Measurements from ENCODE around the gene FLVCR2.

Gene FLVCR2

GRCh38 chr14:75660630-75661498 is 82.4 kb downstream of the FLVCR2 start, which contains the start of the genes ERG28 and TTLL5:
ERG28 (minus strand) TSS chr14:75660876; CDS start chr14:75657502, 3,374 bp downstream.
TTLL5 (plus strand) TSS chr14:75661246; CDS start chr14:75663150, 1,904 bp downstream.
- Histone ChIP-seq H3K79me2 (ENCODE audit: insufficient read depth, low read length) (peaks cover 36% of the 10 kb centered on the region), H3K9ac (ENCODE audit: low read length) (peak within 1 kb of the TSS; percentile 91), H3K4me2 (ENCODE audit: low read depth, low read length, poor library complexity, severe bottlenecking) (peak within 1 kb of the TSS; percentile 98), H3K9me2 (replicated peaks; ENCODE audit: insufficient read depth, low read length) (no peaks in the 10 kb centered on the region), H3K36me3 (ENCODE audit: low read length) (peaks cover 6% of the 10 kb centered on the region; the same call in 1 of the 2 replicates), H3F3A (ENCODE audit: insufficient read depth) (peaks cover 5% of the 10 kb centered on the region; the same call in 1 of the 2 replicates), H3K27ac (ENCODE audit: low read depth, low read length) (peak within 1 kb of the TSS; percentile 61), H4K20me1 (ENCODE audit: low read depth, low read length) (no peaks in the 10 kb centered on the region), H3K27me3 (ENCODE audit: low read length) (no peaks in the 10 kb centered on the region), H3K4me3 (ENCODE audit: insufficient read depth, low read length, poor library complexity, severe bottlenecking) (peak within 1 kb of the TSS; percentile 85), H2AFZ (ENCODE audit: low read depth, low read length, severe bottlenecking) (peak within 1 kb of the TSS; percentile 97), H3K9me3 (ENCODE audit: insufficient read depth, low read length) (no peaks in the 10 kb centered on the region)
- no peak for TF ChIP-seq CTCF (IDR thresholded peaks at IDR 0.05; ENCODE audit: insufficient read depth, low read length, poor library complexity, severe bottlenecking)
- TF ChIP-seq EZH2phosphoT487 (conservative IDR thresholded peaks at IDR 0.05; ENCODE audit: low read length) = no peak

GRCh38 chr14:75661499-75661814 is 83.0 kb downstream of the FLVCR2 start:
- Histone ChIP-seq H3K79me2 (ENCODE audit: insufficient read depth, low read length) (peaks cover 36% of the 10 kb centered on the region), H3K27ac (ENCODE audit: low read depth, low read length) (peak overlapping the region; percentile 61)

GRCh38 chr14:75662966-75663365 is 84.5 kb downstream of the FLVCR2 start:
- Histone ChIP-seq H3K4me3 (ENCODE audit: insufficient read depth, low read length, poor library complexity, severe bottlenecking) (no peak overlapping the region), H3K27me3 (ENCODE audit: low read length) (no peaks in the 10 kb centered on the region), H3K36me3 (ENCODE audit: low read length) (peaks cover 4% of the 10 kb centered on the region; the same call in 1 of the 2 replicates), H3K9me3 (ENCODE audit: insufficient read depth, low read length) (no peaks in the 10 kb centered on the region), H3K27ac (ENCODE audit: low read depth, low read length) (no peak overlapping the region), H3K4me2 (ENCODE audit: low read depth, low read length, poor library complexity, severe bottlenecking) (no peak overlapping the region), H4K20me1 (ENCODE audit: low read depth, low read length) (no peaks in the 10 kb centered on the region), H3F3A (ENCODE audit: insufficient read depth) (no peaks in the 10 kb centered on the region), H3K79me2 (ENCODE audit: insufficient read depth, low read length) (peaks cover 34% of the 10 kb centered on the region), H3K9me2 (replicated peaks; ENCODE audit: insufficient read depth, low read length) (no peaks in the 10 kb centered on the region), H3K9ac (ENCODE audit: low read length) (no peak overlapping the region), H2AFZ (ENCODE audit: low read depth, low read length, severe bottlenecking) (no peak overlapping the region)
- TF ChIP-seq EZH2phosphoT487 (conservative IDR thresholded peaks at IDR 0.05; ENCODE audit: low read length) = no peak
- TF ChIP-seq CTCF (IDR thresholded peaks at IDR 0.05; ENCODE audit: insufficient read depth, low read length, poor library complexity, severe bottlenecking) = no peak

More at GRCh38 chr14:75661499-75661814, 83.0 kb downstream of the FLVCR2 start:
- no peaks in the 10 kb centered on the region for H3K9me2 ChIP-seq (replicated peaks; ENCODE audit: insufficient read depth, low read length)
- H3K27me3 ChIP-seq (ENCODE audit: low read length) = no peaks in the 10 kb centered on the region
- no peaks in the 10 kb centered on the region for H3K9me3 ChIP-seq (ENCODE audit: insufficient read depth, low read length)
- peak overlapping the region; percentile 91 for H3K9ac ChIP-seq (ENCODE audit: low read length)
- peaks cover 3% of the 10 kb centered on the region; the same call in 1 of the 2 replicates for H3F3A ChIP-seq (ENCODE audit: insufficient read depth)
- peak overlapping the region; percentile 98 for H3K4me2 ChIP-seq (ENCODE audit: low read depth, low read length, poor library complexity, severe bottlenecking)
- H2AFZ ChIP-seq (ENCODE audit: low read depth, low read length, severe bottlenecking) = peak overlapping the region; percentile 97
- no peaks in the 10 kb centered on the region for H4K20me1 ChIP-seq (ENCODE audit: low read depth, low read length)
- H3K36me3 ChIP-seq (ENCODE audit: low read length) = peaks cover 4% of the 10 kb centered on the region; the same call in 1 of the 2 replicates
- peak overlapping the region; percentile 85 for H3K4me3 ChIP-seq (ENCODE audit: insufficient read depth, low read length, poor library complexity, severe bottlenecking)
- TF ChIP-seq EZH2phosphoT487 (conservative IDR thresholded peaks at IDR 0.05; ENCODE audit: low read length) (no peak), CTCF (IDR thresholded peaks at IDR 0.05; ENCODE audit: insufficient read depth, low read length, poor library complexity, severe bottlenecking) (no peak)
